GM13977 (cell line): ENCODE results near the gene GNAS.

Experiments used
- DNase-seq: peaks from one replicate; pipeline ENCODE4 v3.0.0; 2012; ENCODE audit warnings: low spot score
- CTCF ChIP-seq: IDR thresholded peaks from 2 replicates; pipeline ENCODE4 v1.5.1; 2012; ENCODE audit warnings: mild to moderate bottlenecking, control low read depth; ENCODE audit not compliant: insufficient read depth; ENCODE audit errors: extremely low read depth, missing control alignments
- in situ Hi-C: fragments of 300-500 bp; cut with MboI; formaldehyde crosslinking; loops from one replicate; pipeline ENCODE4 v1.12.0; 2022; ENCODE audit warnings: low sequenced_read_pairs, low pct_unique_long_range_greater_than_20kb, mixed read lengths, inconsistent platforms; ENCODE audit not compliant: unreplicated experiment

GNAS gene

GRCh38 chr20:58841539-58842264 lies 10.8 kb upstream of the GNAS start:
- in situ Hi-C loops, result loop anchor here (25.0 kb wide), 2 partner anchors 354 to 604 kb away; partner anchors contain the start of gene ANKRD60
- DNase-seq, result no peak
- no peak for TF ChIP-seq CTCF

- in situ Hi-C loops, result loop anchor here (25.0 kb wide), 2 partner anchors 355 to 605 kb away; partner anchors contain the start of gene ANKRD60
- TF ChIP-seq CTCF, result no peak
- no peak for DNase-seq
Measured at GRCh38 chr20:58842276-58842675, 10.2 kb upstream of the GNAS start.

GRCh38 chr20:58843128-58843556 lies 9.4 kb upstream of the GNAS start:
- DNase-seq, result no peak
- no peak for TF ChIP-seq CTCF
- in situ Hi-C loops, result loop anchor here (25.0 kb wide), 2 partner anchors 356 to 606 kb away; partner anchors contain the start of gene ANKRD60

- no peak for TF ChIP-seq CTCF
- in situ Hi-C loops, result loop anchor here (25.0 kb wide), 2 partner anchors 358 to 608 kb away; partner anchors contain the start of gene ANKRD60
- DNase-seq, result no peak
Measured at GRCh38 chr20:58845706-58846105, 6.8 kb upstream of the GNAS start.

- DNase-seq, result no peak
- no peak for TF ChIP-seq CTCF
- in situ Hi-C loops, result loop anchor here (25.0 kb wide), 2 partner anchors 360 to 610 kb away; partner anchors contain the start of gene ANKRD60
Measured at GRCh38 chr20:58847463-58847862, 5.1 kb upstream of the GNAS start.

GRCh38 chr20:58850693-58851174 lies 1.8 kb upstream of the GNAS start, which contains the start of gene GNAS-AS1:
Gene GNAS-AS1, minus strand, starts transcription at chr20:58850902.
- DNase-seq, result peak; percentile 96
- TF ChIP-seq CTCF, result peak; percentile 3
- in situ Hi-C loops, result loop anchor here (25.0 kb wide), 2 partner anchors 237 to 612 kb away; no protein-coding TSS in a partner anchor
